Subcutaneous abdominal adipose tissue (tissue), 5 donors: ENCODE results near the gene SHBG.
A peak's percentile ranks its signal among the peaks of the same experiment; 100 is the strongest.
"Not testable (repeated sequence)": the region's sequence is repeated elsewhere in the genome, so short reads cannot be mapped to it uniquely, and the experiment has no call there.

ENCODE experiments used
- H3K27ac ChIP-seq: one replicate; pipeline ENCODE4 v1.7.0; 2013; ENCODE audit warnings: low read depth, mild to moderate bottlenecking, inconsistent platforms, low read length, moderate library complexity
- H3K27me3 ChIP-seq, 5 donors: one replicate each; pipeline ENCODE4 v1.7.0; 2013; ENCODE audit warnings: low read length in 5 of 5, inconsistent platforms in 1 of 5; ENCODE audit not compliant: control insufficient read depth in 5 of 5, insufficient read depth in 4 of 5
- H3K36me3 ChIP-seq, 5 donors: one replicate each; pipeline ENCODE4 v1.7.0; 2013; ENCODE audit warnings: low read length in 5 of 5; ENCODE audit not compliant: control insufficient read depth in 5 of 5, insufficient read depth in 5 of 5
- H3K4me1 ChIP-seq, 5 donors: one replicate each; pipeline ENCODE4 v1.7.0; 2013; ENCODE audit warnings: low read length in 5 of 5, mild to moderate bottlenecking in 3 of 5, moderate library complexity in 1 of 5; ENCODE audit not compliant: control insufficient read depth in 5 of 5, insufficient read depth in 5 of 5
- H3K4me3 ChIP-seq, 5 donors: one replicate each; pipeline ENCODE4 v1.7.0; 2013; ENCODE audit warnings: low read length in 5 of 5, low read depth in 1 of 5
- H3K9ac ChIP-seq, 5 donors: one replicate each; pipeline ENCODE4 v1.7.0; 2013; ENCODE audit warnings: low read length in 5 of 5, mild to moderate bottlenecking in 4 of 5, moderate library complexity in 3 of 5
- H3K9me3 ChIP-seq, 5 donors: one replicate each; pipeline ENCODE4 v1.7.0; 2013; ENCODE audit warnings: low read length in 5 of 5; ENCODE audit not compliant: control insufficient read depth in 5 of 5
- donor health status: healthy.
- donor health status: healthy.
- donor health status: healthy.
- donor health status: healthy.
- donor health status: healthy.

Gene SHBG

DNA sequence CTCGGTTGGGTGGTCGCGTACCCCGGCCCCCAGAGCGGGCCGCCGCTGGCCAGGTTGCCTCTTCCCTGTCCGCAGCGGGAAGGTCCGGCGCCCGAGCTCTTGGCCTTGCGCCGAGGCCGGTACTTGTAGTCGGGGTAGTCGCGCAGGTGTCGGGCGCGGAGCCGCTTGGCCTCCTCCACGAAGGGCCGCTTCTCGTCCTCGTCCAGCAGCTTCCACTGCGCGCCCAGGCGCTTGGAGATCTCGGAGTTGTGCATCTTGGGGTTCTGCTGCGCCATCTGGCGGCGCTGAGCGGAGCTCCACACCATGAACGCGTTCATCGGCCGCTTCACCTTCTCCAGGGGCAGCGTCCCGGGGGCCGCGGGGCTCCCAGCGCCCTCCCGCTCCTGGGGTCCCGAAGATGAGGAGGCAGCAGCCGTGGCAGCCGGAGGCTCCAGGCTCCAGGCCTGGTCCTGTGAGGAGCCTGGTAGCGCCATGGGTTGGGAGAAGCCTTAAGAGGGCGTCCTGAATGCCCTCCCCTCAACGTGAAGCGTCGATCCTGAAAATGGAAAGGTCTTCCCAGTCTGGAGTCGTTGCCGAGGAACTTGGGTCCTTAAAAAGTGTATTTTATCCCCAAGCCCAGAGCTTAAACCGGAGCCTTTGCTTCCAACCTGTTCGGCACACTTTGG, 40.6 kb upstream of the SHBG start:
- no peaks in the 10 kb centered on the region for H3K27me3 ChIP-seq
- peak overlapping the region in 2 of 5 donors; percentile 25 to 35 for H3K9ac ChIP-seq
- peaks cover 1 to 25% (median 19%) of the 10 kb centered on the region in 5 donors for H3K4me1 ChIP-seq
- no peak overlapping the region for H3K27ac ChIP-seq
- H3K9me3 ChIP-seq = no peaks in the 10 kb centered on the region
- H3K36me3 ChIP-seq = peaks cover 7 to 64% (median 52%) of the 10 kb centered on the region in 5 donors
- peak overlapping the region in 2 of 5 donors; percentile 46 to 48 for H3K4me3 ChIP-seq

DNA sequence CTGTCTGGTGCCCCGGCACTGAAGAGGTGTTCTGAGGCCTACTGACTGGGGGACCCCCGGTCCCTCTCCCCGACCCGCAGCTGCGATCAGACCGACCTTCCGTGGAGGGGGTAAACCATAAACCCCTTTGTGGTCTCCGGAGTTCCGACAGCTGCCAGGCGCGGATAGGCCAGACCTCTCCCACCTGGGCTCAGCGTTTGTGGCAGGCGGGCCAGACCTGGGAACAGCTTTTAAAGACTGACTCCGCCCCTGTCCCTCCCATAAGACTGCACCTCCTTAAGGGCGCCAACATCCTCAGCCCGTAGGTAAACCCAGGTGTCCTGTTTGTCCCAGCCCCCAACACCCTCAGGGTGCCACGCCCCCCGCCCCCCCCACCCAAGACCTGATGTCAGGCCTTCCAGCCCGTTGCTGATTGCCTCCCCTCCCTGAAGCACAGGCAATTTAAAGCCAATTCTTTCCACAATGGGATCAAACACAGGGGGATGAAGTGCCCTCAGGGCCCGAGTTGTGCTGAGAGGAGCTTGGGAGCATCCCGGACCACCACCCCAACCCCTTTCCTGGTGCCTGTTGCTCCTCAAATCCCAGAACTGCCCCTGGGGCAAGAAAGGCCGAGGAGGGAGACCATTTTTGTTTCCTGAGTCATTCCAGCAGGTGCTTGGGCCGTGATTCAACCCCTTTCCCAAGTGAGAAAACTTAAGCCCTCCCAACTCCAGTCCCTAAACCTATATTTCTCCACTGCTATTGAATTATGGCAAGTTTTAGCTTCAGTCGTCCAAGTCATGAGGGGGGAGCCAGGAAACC, 39.8 kb upstream of the SHBG start, which contains the start of gene SOX15:
TSS of gene SOX15 (minus strand) at position 204 of the 801 bp plus-strand sequence. CDS start 418 bp downstream, outside the sequence.
- no peaks in the 10 kb centered on the region for H3K9me3 ChIP-seq
- H3K27ac ChIP-seq = no peak within 1 kb of the TSS
- H3K27me3 ChIP-seq = no peaks in the 10 kb centered on the region
- H3K9ac ChIP-seq = peak within 1 kb of the TSS in 2 of 5 donors; percentile 25 to 35
- peaks cover 0 to 18% (median 11%) of the 10 kb centered on the region in 5 donors for H3K4me1 ChIP-seq
- peak within 1 kb of the TSS in 2 of 5 donors; percentile 46 to 48 for H3K4me3 ChIP-seq
- H3K36me3 ChIP-seq = peaks cover 9 to 71% (median 59%) of the 10 kb centered on the region in 5 donors

DNA sequence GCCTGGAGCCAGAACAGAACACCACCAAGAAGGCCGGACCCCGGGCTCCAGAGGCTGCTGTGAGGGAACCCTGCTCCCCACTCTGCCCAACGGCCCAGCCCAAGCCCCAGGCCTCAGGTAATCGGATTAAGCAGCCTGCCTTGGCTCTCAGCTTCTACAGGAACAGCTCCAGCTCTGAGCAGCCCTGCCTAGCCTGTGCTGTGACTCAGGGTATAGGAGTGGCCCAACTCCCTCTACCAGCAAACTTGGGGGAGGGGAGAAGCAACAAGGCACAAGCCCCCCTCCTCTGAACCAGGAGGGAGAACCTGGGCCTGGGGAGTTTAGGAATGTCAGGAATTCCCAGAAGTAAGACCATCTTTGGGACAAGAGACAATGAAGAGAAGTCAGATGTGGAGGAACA, 39.2 kb upstream of the SHBG start:
- peaks cover 9 to 78% (median 66%) of the 10 kb centered on the region in 5 donors for H3K36me3 ChIP-seq
- no peak overlapping the region for H3K27ac ChIP-seq

DNA sequence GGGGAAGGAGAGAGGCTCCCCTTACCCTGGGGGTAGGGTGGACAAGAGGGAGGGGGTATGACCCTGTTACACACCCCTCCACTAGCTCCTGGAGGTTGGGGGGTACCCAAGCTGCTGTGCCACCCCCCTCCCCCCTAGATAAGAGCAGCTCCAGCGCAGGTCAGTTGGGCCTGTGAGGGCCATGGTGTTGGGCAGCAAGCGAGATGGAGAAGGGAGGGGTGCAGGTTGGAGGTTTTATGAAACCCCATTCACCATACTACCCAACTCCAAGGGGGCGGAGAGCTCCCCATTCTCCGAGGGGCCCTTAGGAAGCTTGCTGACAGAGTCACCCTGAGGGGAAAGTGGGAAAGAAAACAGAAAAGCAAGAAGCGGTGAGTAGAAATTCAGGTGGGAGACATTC, 38.3 kb upstream of the SHBG start:
- H3K9ac ChIP-seq = no peak overlapping the region
- H3K36me3 ChIP-seq = peaks cover 11 to 83% (median 72%) of the 10 kb centered on the region in 5 donors
- H3K4me1 ChIP-seq = peaks cover 0 to 15% (median 11%) of the 10 kb centered on the region in 5 donors
- H3K27ac ChIP-seq = no peak overlapping the region
- no peaks in the 10 kb centered on the region for H3K9me3 ChIP-seq
- H3K27me3 ChIP-seq = no peaks in the 10 kb centered on the region
- no peak overlapping the region for H3K4me3 ChIP-seq

More for the DNA sequence above, 39.2 kb upstream of the SHBG start:
- no peak overlapping the region for H3K4me3 ChIP-seq
- H3K9ac ChIP-seq = no peak overlapping the region
- H3K4me1 ChIP-seq = peaks cover 0 to 15% (median 11%) of the 10 kb centered on the region in 5 donors
- H3K9me3 ChIP-seq = no peaks in the 10 kb centered on the region
- H3K27me3 ChIP-seq = no peaks in the 10 kb centered on the region

DNA sequence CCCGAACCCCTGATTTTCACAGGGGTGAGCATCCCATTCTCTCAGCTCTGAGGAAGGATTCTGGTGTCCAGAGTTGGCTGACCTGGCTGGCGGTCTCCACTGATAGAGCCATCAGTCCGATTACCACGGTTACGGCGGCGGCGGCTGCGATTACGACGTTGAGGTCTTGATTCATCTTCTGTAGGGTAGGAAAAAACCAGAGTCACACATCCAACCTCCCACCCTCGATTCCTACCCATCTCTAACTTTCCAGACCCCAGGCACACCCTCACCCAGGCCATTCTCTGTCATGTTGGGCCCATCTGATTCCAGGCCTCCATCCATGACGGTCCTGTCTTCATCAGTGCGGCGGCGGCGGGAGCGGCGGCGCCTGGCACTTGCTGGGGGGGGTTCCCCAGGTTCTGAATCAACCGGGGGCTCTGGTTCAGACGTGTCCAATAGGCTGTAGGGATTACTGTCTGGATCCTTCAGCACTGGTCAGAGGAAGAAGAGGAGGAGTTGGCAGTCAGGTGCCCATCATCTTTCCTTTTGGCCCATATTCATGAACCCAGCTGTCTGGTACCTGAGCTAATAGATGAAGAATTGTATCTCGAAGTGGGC, 37.4 kb upstream of the SHBG start:
- Histone ChIP-seq H3K36me3 (peaks cover 11 to 83% (median 69%) of the 10 kb centered on the region in 5 donors), H3K4me3 (no peak overlapping the region), H3K9ac (no peak overlapping the region), H3K27me3 (no peaks in the 10 kb centered on the region), H3K27ac (no peak overlapping the region), H3K9me3 (no peaks in the 10 kb centered on the region), H3K4me1 (peaks cover 0 to 15% (median 11%) of the 10 kb centered on the region in 5 donors)

DNA sequence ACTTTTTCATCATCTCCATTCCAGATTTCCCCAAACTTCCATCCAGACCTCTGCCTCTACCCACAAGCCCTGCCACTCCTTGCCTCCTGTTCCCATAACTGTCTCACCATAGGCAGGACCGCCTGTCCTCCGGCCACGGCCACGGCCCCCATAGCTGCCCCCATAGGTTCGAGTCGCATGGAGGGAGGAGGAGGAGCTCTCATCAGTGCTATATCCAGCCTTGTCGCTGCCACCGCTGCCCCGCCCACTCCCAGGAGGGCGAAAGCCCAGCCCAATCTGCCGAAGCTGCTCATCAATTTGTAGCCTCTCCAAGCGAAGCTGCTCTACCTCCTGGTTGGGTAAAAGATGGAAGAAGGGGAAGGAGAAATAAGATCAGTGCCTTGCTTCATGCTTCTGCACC, 36.6 kb upstream of the SHBG start:
- Histone ChIP-seq H3K4me1 (peaks cover 0 to 15% (median 11%) of the 10 kb centered on the region in 5 donors), H3K27me3 (no peaks in the 10 kb centered on the region), H3K36me3 (peaks cover 11 to 77% (median 66%) of the 10 kb centered on the region in 5 donors), H3K9me3 (no peaks in the 10 kb centered on the region), H3K9ac (no peak overlapping the region), H3K4me3 (no peak overlapping the region), H3K27ac (no peak overlapping the region)

DNA sequence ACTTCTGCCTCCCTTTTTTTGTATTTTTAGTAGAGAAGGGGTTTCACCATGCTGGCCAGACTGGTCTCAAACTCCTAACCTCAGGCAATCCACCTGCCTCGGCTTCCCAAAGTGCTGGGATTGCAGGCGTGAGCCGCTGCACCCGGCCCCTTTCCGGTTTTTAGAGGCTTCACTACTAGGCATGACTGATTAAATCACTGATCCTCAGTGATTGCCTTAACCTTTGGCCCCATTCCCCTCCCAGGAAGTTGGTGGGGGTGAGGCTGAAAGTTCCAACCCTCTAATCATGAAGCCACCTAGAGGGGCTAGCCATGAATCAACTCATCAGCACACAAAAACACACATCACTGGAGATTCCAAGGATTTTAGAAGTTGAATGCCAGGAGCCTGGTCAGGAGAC, 32.4 kb upstream of the SHBG start:
- not testable (repeated sequence) for H3K4me3 ChIP-seq, H3K9me3 ChIP-seq, H3K27ac ChIP-seq, H3K27me3 ChIP-seq, H3K9ac ChIP-seq, H3K4me1 ChIP-seq
- H3K36me3 ChIP-seq = peaks cover 15 to 90% (median 78%) of the 10 kb centered on the region in 5 donors

DNA sequence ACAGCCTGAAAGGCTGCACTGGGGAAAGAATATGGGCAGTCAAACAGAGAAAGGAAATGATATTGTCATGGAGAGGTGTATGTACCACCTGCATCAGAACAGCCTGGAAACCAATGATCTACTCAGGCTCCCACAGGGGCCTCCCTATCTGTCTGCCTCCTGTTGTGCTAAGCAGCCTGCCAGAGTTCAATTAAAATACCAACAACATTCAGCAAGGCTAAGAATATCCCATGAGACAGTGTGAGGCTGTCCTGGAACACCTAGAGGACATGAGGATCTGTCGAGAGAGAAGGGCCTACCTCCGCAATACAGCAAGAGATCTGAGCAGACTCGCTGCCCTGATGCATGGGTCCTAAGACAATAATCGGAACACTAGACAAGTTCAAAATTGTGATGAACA, 23.7 kb upstream of the SHBG start:
- H3K27ac ChIP-seq = no peak overlapping the region
- peaks cover 14 to 53% (median 39%) of the 10 kb centered on the region in 5 donors for H3K36me3 ChIP-seq
- peak overlapping the region in 1 of 5 donors; percentile 10 for H3K9ac ChIP-seq
- H3K27me3 ChIP-seq = no peaks in the 10 kb centered on the region
- H3K4me3 ChIP-seq = no peak overlapping the region
- H3K4me1 ChIP-seq = peaks cover 0 to 5% (median 0%) of the 10 kb centered on the region in 5 donors
- no peaks in the 10 kb centered on the region for H3K9me3 ChIP-seq

DNA sequence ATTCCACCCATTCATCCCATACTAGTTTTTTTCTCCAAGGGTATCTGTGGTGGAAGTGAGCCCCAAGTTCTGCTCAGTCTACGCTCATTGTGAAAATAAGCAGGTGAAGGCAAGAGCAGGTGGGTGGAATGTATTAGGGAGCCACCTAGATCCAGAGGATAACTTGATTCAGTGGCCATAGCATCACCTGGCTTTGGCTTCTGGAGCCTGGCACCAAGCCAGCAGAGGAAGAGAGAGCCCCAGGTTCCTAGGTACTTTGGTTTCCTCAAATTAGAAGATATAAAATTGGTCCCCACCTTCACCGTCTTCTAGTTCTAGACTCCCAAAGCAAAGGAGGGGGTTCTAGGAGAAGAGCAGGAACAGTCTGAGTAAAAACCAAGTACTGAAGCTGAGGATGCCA, 19.3 kb upstream of the SHBG start:
- H3K4me1 ChIP-seq = peaks cover 0 to 34% (median 28%) of the 10 kb centered on the region in 5 donors
- no peak overlapping the region for H3K4me3 ChIP-seq
- no peak overlapping the region for H3K9ac ChIP-seq
- H3K36me3 ChIP-seq = peaks cover 3 to 14% (median 9%) of the 10 kb centered on the region in 5 donors
- no peaks in the 10 kb centered on the region for H3K27me3 ChIP-seq
- no peak overlapping the region for H3K27ac ChIP-seq
- no peaks in the 10 kb centered on the region for H3K9me3 ChIP-seq
